ENCODE results near the gene MRM3.

The MRM3 gene

GRCh38 chr17:781805-782731, at the start of gene MRM3, which contains the start of gene GLOD4:
TSS of gene MRM3 (plus strand) at chr17:782353. CDS start at chr17:782379, 26 bp downstream.
TSS of gene GLOD4 (minus strand) at chr17:782280. CDS start at chr17:782255, 25 bp downstream.
- peak within 1 kb of the TSS; percentile 75 for H3K27ac ChIP-seq (ENCODE audit: extremely low read depth, low read depth, low read length)
- peak within 1 kb of the TSS; percentile 88 for H3K4me3 ChIP-seq (ENCODE audit: low read depth, low read length)
- CTCF ChIA-PET, result interaction anchor here (0.5 to 2.7 kb wide), 15 partner anchors 13 to 551 kb away, joined by 3 to 28 read pairs (median 4); partner anchors contain the start of genes NXN and TIMM22
- peaks cover 7% of the 10 kb centered on the region for H3K4me1 ChIP-seq (ENCODE audit: control insufficient read depth, insufficient read depth, low read length)
- H3K9me3 ChIP-seq (ENCODE audit: control insufficient read depth, insufficient read depth, low read depth, low read length), result no peaks in the 10 kb centered on the region
- peaks cover 31 to 57% of the 10 kb centered on the region in 2 experiments for H3K36me3 ChIP-seq (ENCODE audit: control insufficient read depth in 2 of 2, insufficient read depth in 1 of 2, low read length in 2 of 2)
- POLR2A ChIA-PET, result interaction anchor here (0.5 to 2.5 kb wide), 18 partner anchors 10 to 215 kb away, joined by 3 to 28 read pairs (median 4); partner anchors contain the start of genes NXN and TIMM22
- TF ChIP-seq ZNF155 (tag by site-specific recombination; IDR thresholded peaks at IDR 0.05) (no peak), ZNF404 (tag by site-specific recombination; IDR thresholded peaks at IDR 0.05) (no peak), HOXC10 (CRISPR knock-in tag; IDR thresholded peaks at IDR 0.05) (no peak), ZNF292 (tag by site-specific recombination; IDR thresholded peaks at IDR 0.05; ENCODE audit: borderline replicate concordance, low read depth) (no peak), FEZF1 (tag by site-specific recombination; IDR thresholded peaks at IDR 0.05) (no peak; the same call in 1 of the 2 replicates), ZNF18 (tag by site-specific recombination; IDR thresholded peaks at IDR 0.05) (no peak; the same call in 1 of the 2 replicates), ZNF324 (tag by site-specific recombination; IDR thresholded peaks at IDR 0.05) (peak; percentile 95), ZNF26 (tag by site-specific recombination; IDR thresholded peaks at IDR 0.05) (no peak), KLF8 (tag by site-specific recombination; IDR thresholded peaks at IDR 0.05) (peak; percentile 93), ZEB2 (tag by site-specific recombination; IDR thresholded peaks at IDR 0.05) (peak; percentile 91), ZNF544 (tag by site-specific recombination; IDR thresholded peaks at IDR 0.05) (no peak), ZBTB44 (tag by site-specific recombination; IDR thresholded peaks at IDR 0.05) (no peak), ZNF473 (tag by site-specific recombination; IDR thresholded peaks at IDR 0.05) (no peak), ZIC2 (tag by site-specific recombination; IDR thresholded peaks at IDR 0.05) (peak; percentile 54), ZNF426 (tag by site-specific recombination; IDR thresholded peaks at IDR 0.05) (no peak), ZNF580 (tag by site-specific recombination; IDR thresholded peaks at IDR 0.05) (peak; percentile 32; the same call in 1 of the 2 replicates), TSHZ1 (tag by site-specific recombination; IDR thresholded peaks at IDR 0.05; ENCODE audit: borderline replicate concordance) (0 out of 2 replicates have a peak, but pooled peaks have one; percentile 6), ZSCAN16 (tag by site-specific recombination; IDR thresholded peaks at IDR 0.05) (0 out of 2 replicates have a peak, but pooled peaks have one; percentile 17), PRDM2 (tag by site-specific recombination; IDR thresholded peaks at IDR 0.05; ENCODE audit: borderline replicate concordance) (peak; percentile 55; the same call in 1 of the 2 replicates)

Data from HEK293 (cell line).